ENCODE measurements around the gene VWA8. TPM values are rescaled to one million over a fixed set of nuclear protein-coding genes. Genes with fewer than 3 reads are reported as not detected.

The VWA8 gene
- total and polyA plus RNA-seq, 2 donors: 8.1 to 20.9 TPM

- Histone ChIP-seq H3K4me3 (ENCODE audit: low read length in 2 of 2) (no peak overlapping the region), H3K36me3 (ENCODE audit: control insufficient read depth in 2 of 2, insufficient read depth in 2 of 2, low read length in 1 of 2) (no peaks in the 10 kb centered on the region), H3K4me1 (ENCODE audit: control insufficient read depth in 2 of 2, insufficient read depth in 2 of 2, low read length in 2 of 2) (peaks cover 0 to 3% of the 10 kb centered on the region in 2 donors), H3K27ac (ENCODE audit: low read depth in 1 of 2, low read length in 1 of 2) (no peak overlapping the region), H3K27me3 (ENCODE audit: control insufficient read depth in 2 of 2, insufficient read depth in 1 of 2, low read length in 1 of 2) (no peaks in the 10 kb centered on the region), H3K9me3 (ENCODE audit: control insufficient read depth in 2 of 2, insufficient read depth in 1 of 2, low read length in 1 of 2) (no peaks in the 10 kb centered on the region)
- 91% methylated on average over 4 of the region's 4 CpGs for WGBS
- DNase-seq (ENCODE audit: low read depth in 6 of 9, low spot score in 9 of 9): peak in 1 of 9 donors; percentile 8
These were observed 252.2 kb downstream of the VWA8 start for GRCh38 chr13:41708713-41709112.

- Histone ChIP-seq H3K27ac (ENCODE audit: low read depth in 1 of 2, low read length in 1 of 2) (no peak overlapping the region), H3K4me3 (ENCODE audit: low read length in 2 of 2) (no peak overlapping the region), H3K27me3 (ENCODE audit: control insufficient read depth in 2 of 2, insufficient read depth in 1 of 2, low read length in 1 of 2) (no peaks in the 10 kb centered on the region), H3K4me1 (ENCODE audit: control insufficient read depth in 2 of 2, insufficient read depth in 2 of 2, low read length in 2 of 2) (peaks cover 0 to 3% of the 10 kb centered on the region in 2 donors), H3K36me3 (ENCODE audit: control insufficient read depth in 2 of 2, insufficient read depth in 2 of 2, low read length in 1 of 2) (no peaks in the 10 kb centered on the region), H3K9me3 (ENCODE audit: control insufficient read depth in 2 of 2, insufficient read depth in 1 of 2, low read length in 1 of 2) (no peaks in the 10 kb centered on the region)
- no peak for DNase-seq (ENCODE audit: low read depth in 6 of 9, low spot score in 9 of 9)
- WGBS: 99% methylated on average over 1 of the region's 1 CpG
These were observed 253.6 kb downstream of the VWA8 start for GRCh38 chr13:41707194-41707821.

GRCh38 chr13:41706152-41706551 lies 254.8 kb downstream of the VWA8 start:
- H3K27ac ChIP-seq (ENCODE audit: low read depth in 1 of 2, low read length in 1 of 2): no peak overlapping the region
- H3K9me3 ChIP-seq (ENCODE audit: control insufficient read depth in 2 of 2, insufficient read depth in 1 of 2, low read length in 1 of 2): no peaks in the 10 kb centered on the region
- no peaks in the 10 kb centered on the region for H3K27me3 ChIP-seq (ENCODE audit: control insufficient read depth in 2 of 2, insufficient read depth in 1 of 2, low read length in 1 of 2)
- H3K4me1 ChIP-seq (ENCODE audit: control insufficient read depth in 2 of 2, insufficient read depth in 2 of 2, low read length in 2 of 2): peaks cover 0 to 3% of the 10 kb centered on the region in 2 donors
- DNase-seq (ENCODE audit: low read depth in 6 of 9, low spot score in 9 of 9): no peak
- 94% methylated on average over 1 of the region's 1 CpG for WGBS
- no peak overlapping the region for H3K4me3 ChIP-seq (ENCODE audit: low read length in 2 of 2)
- H3K36me3 ChIP-seq (ENCODE audit: control insufficient read depth in 2 of 2, insufficient read depth in 2 of 2, low read length in 1 of 2): no peaks in the 10 kb centered on the region

- H3K36me3 ChIP-seq (ENCODE audit: control insufficient read depth in 2 of 2, insufficient read depth in 2 of 2, low read length in 1 of 2): peaks cover 0 to under 1% of the 10 kb centered on the region in 2 donors
- no peaks in the 10 kb centered on the region for H3K4me1 ChIP-seq (ENCODE audit: control insufficient read depth in 2 of 2, insufficient read depth in 2 of 2, low read length in 2 of 2)
- WGBS: 93% methylated on average over 2 of the region's 2 CpGs
- H3K27me3 ChIP-seq (ENCODE audit: control insufficient read depth in 2 of 2, insufficient read depth in 1 of 2, low read length in 1 of 2): no peaks in the 10 kb centered on the region
- no peak overlapping the region for H3K4me3 ChIP-seq (ENCODE audit: low read length in 2 of 2)
- DNase-seq (ENCODE audit: low read depth in 6 of 9, low spot score in 9 of 9): no peak
- no peak overlapping the region for H3K27ac ChIP-seq (ENCODE audit: low read depth in 1 of 2, low read length in 1 of 2)
- H3K9me3 ChIP-seq (ENCODE audit: control insufficient read depth in 2 of 2, insufficient read depth in 1 of 2, low read length in 1 of 2): no peaks in the 10 kb centered on the region
These were observed 258.4 kb downstream of the VWA8 start for GRCh38 chr13:41702540-41702939.

GRCh38 chr13:41701676-41702075 lies 259.2 kb downstream of the VWA8 start:
- WGBS: 96% methylated on average over 3 of the region's 3 CpGs
- Histone ChIP-seq H3K9me3 (ENCODE audit: control insufficient read depth in 2 of 2, insufficient read depth in 1 of 2, low read length in 1 of 2) (no peaks in the 10 kb centered on the region), H3K36me3 (ENCODE audit: control insufficient read depth in 2 of 2, insufficient read depth in 2 of 2, low read length in 1 of 2) (peaks cover 0 to 3% of the 10 kb centered on the region in 2 donors), H3K4me3 (ENCODE audit: low read length in 2 of 2) (no peak overlapping the region), H3K4me1 (ENCODE audit: control insufficient read depth in 2 of 2, insufficient read depth in 2 of 2, low read length in 2 of 2) (no peaks in the 10 kb centered on the region), H3K27ac (ENCODE audit: low read depth in 1 of 2, low read length in 1 of 2) (no peak overlapping the region), H3K27me3 (ENCODE audit: control insufficient read depth in 2 of 2, insufficient read depth in 1 of 2, low read length in 1 of 2) (no peaks in the 10 kb centered on the region)
- DNase-seq (ENCODE audit: low read depth in 6 of 9, low spot score in 9 of 9): no peak

GRCh38 chr13:41700790-41701310 lies 260.1 kb downstream of the VWA8 start:
- no peak for DNase-seq (ENCODE audit: low read depth in 6 of 9, low spot score in 9 of 9)
- Histone ChIP-seq H3K4me3 (ENCODE audit: low read length in 2 of 2) (no peak overlapping the region), H3K36me3 (ENCODE audit: control insufficient read depth in 2 of 2, insufficient read depth in 2 of 2, low read length in 1 of 2) (peaks cover 0 to 3% of the 10 kb centered on the region in 2 donors)

GRCh38 chr13:41699759-41700158 lies 261.1 kb downstream of the VWA8 start:
- H3K27me3 ChIP-seq (ENCODE audit: control insufficient read depth in 2 of 2, insufficient read depth in 1 of 2, low read length in 1 of 2): no peaks in the 10 kb centered on the region
- DNase-seq (ENCODE audit: low read depth in 6 of 9, low spot score in 9 of 9): no peak
- H3K9me3 ChIP-seq (ENCODE audit: control insufficient read depth in 2 of 2, insufficient read depth in 1 of 2, low read length in 1 of 2): no peaks in the 10 kb centered on the region
- WGBS: 100% methylated on average over 1 of the region's 1 CpG
- H3K4me1 ChIP-seq (ENCODE audit: control insufficient read depth in 2 of 2, insufficient read depth in 2 of 2, low read length in 2 of 2): no peaks in the 10 kb centered on the region
- no peak overlapping the region for H3K27ac ChIP-seq (ENCODE audit: low read depth in 1 of 2, low read length in 1 of 2)
- peaks cover 0 to 3% of the 10 kb centered on the region in 2 donors for H3K36me3 ChIP-seq (ENCODE audit: control insufficient read depth in 2 of 2, insufficient read depth in 2 of 2, low read length in 1 of 2)
- H3K4me3 ChIP-seq (ENCODE audit: low read length in 2 of 2): no peak overlapping the region

More at GRCh38 chr13:41700790-41701310, 260.1 kb downstream of the VWA8 start:
- H3K4me1 ChIP-seq (ENCODE audit: control insufficient read depth in 2 of 2, insufficient read depth in 2 of 2, low read length in 2 of 2): no peaks in the 10 kb centered on the region
- no peaks in the 10 kb centered on the region for H3K9me3 ChIP-seq (ENCODE audit: control insufficient read depth in 2 of 2, insufficient read depth in 1 of 2, low read length in 1 of 2)
- no peak overlapping the region for H3K27ac ChIP-seq (ENCODE audit: low read depth in 1 of 2, low read length in 1 of 2)
- H3K27me3 ChIP-seq (ENCODE audit: control insufficient read depth in 2 of 2, insufficient read depth in 1 of 2, low read length in 1 of 2): no peaks in the 10 kb centered on the region

- DNase-seq (ENCODE audit: low read depth in 6 of 9, low spot score in 9 of 9): no peak
- H3K36me3 ChIP-seq (ENCODE audit: control insufficient read depth in 2 of 2, insufficient read depth in 2 of 2, low read length in 1 of 2): peaks cover 0 to 3% of the 10 kb centered on the region in 2 donors
These were observed 263.3 kb downstream of the VWA8 start for GRCh38 chr13:41697578-41697977.

GRCh38 chr13:41696163-41697003 lies 264.5 kb downstream of the VWA8 start:
- Histone ChIP-seq H3K27me3 (ENCODE audit: control insufficient read depth in 2 of 2, insufficient read depth in 1 of 2, low read length in 1 of 2) (no peaks in the 10 kb centered on the region), H3K27ac (ENCODE audit: low read depth in 1 of 2, low read length in 1 of 2) (no peak overlapping the region), H3K36me3 (ENCODE audit: control insufficient read depth in 2 of 2, insufficient read depth in 2 of 2, low read length in 1 of 2) (peaks cover 0 to 3% of the 10 kb centered on the region in 2 donors), H3K4me1 (ENCODE audit: control insufficient read depth in 2 of 2, insufficient read depth in 2 of 2, low read length in 2 of 2) (no peaks in the 10 kb centered on the region), H3K4me3 (ENCODE audit: low read length in 2 of 2) (no peak overlapping the region), H3K9me3 (ENCODE audit: control insufficient read depth in 2 of 2, insufficient read depth in 1 of 2, low read length in 1 of 2) (no peaks in the 10 kb centered on the region)
- DNase-seq (ENCODE audit: low read depth in 6 of 9, low spot score in 9 of 9): no peak

More at GRCh38 chr13:41697578-41697977, 263.3 kb downstream of the VWA8 start:
- Histone ChIP-seq H3K4me3 (ENCODE audit: low read length in 2 of 2) (no peak overlapping the region), H3K27me3 (ENCODE audit: control insufficient read depth in 2 of 2, insufficient read depth in 1 of 2, low read length in 1 of 2) (no peaks in the 10 kb centered on the region), H3K27ac (ENCODE audit: low read depth in 1 of 2, low read length in 1 of 2) (no peak overlapping the region), H3K4me1 (ENCODE audit: control insufficient read depth in 2 of 2, insufficient read depth in 2 of 2, low read length in 2 of 2) (no peaks in the 10 kb centered on the region), H3K9me3 (ENCODE audit: control insufficient read depth in 2 of 2, insufficient read depth in 1 of 2, low read length in 1 of 2) (no peaks in the 10 kb centered on the region)
- WGBS: over 99% methylated on average over 6 of the region's 6 CpGs

All from thymus (tissue), 11 donors.